ENCODE measurements around the gene PRKCQ. TPM values are rescaled to one million over a fixed set of nuclear protein-coding genes. Genes with fewer than 3 reads are reported as not detected.
A peak's percentile ranks its signal among the peaks of the same experiment; 100 is the strongest.
"Not testable (repeated sequence)": the region's sequence is repeated elsewhere in the genome, so short reads cannot be mapped to it uniquely, and the experiment has no call there.

PRKCQ gene
- total RNA-seq, 1 experiment from 2014 or later = 1.3 TPM

DNA sequence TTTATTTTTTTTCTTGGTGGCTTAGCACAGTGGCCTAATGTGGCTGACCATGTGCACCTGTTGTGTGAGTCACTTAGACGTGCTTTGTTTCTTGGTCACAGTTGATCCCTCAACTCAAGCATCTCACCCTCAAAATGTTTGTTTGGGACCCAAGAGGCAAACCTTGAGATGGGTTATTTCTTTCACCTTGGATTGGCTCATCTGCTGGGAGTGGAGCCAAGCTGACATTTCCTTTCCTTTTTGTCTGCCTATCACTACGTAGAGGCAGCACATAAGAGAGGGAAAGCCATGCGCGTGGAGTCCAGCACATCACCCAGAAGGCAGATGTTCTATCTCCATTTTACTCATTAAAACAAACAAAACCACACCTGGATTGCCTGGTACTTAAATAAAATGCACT is 6.4 kb upstream of the PRKCQ start:
- Histone ChIP-seq H3K27me3 (no peaks in the 10 kb centered on the region), H3K27ac (no peak overlapping the region), H3K36me3 (no peaks in the 10 kb centered on the region), H3K4me3 (no peak overlapping the region), H3K9me3 (replicated peaks) (no peaks in the 10 kb centered on the region), H3K4me1 (no peaks in the 10 kb centered on the region; the same call in 1 of the 2 replicates)
- DNase-seq = peak in 1 of 2 experiments; percentile 29

DNA sequence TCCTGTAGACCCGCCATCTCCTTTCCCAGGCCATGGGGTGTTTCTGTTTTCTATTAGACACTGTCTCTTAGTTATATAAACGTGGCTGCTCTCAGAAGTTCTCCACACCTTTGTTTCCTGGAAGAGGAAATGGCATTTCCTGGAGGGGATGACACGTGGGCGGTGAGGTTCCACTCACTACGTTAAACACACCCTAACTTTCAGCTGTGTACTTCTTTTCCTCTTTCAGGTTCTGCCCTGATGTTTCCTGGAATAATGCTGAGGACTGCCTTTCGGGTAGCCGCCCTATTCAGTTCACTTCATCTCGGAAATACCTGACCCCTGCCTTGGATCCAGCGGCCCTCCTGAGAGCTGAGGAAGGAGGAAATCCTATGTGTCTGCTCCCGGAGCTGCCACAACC is 3.4 kb upstream of the PRKCQ start:
- Histone ChIP-seq H3K9me3 (replicated peaks) (no peaks in the 10 kb centered on the region), H3K27me3 (no peaks in the 10 kb centered on the region), H3K4me3 (no peak overlapping the region), H3K27ac (no peak overlapping the region), H3K36me3 (no peaks in the 10 kb centered on the region), H3K4me1 (no peaks in the 10 kb centered on the region; the same call in 1 of the 2 replicates)
- DNase-seq = no peak

DNA sequence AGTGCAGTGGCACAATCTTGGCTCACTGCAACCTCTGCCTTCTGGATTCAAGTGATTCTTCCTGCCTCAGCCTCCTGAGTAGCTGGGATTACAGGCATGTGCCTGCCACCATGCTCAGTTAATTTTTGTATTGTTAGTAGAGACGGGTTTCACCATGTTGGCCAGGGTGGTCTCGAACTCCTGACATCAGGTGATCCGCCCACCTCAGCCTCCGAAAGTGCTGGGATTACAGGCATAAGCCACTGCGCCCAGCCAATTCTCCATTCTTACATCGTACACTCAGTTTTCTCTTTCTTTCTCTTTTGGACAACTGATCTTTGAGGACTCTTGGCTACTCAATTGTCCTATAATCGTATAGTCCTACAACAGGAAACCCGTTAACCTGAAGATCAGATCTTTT is 2.8 kb upstream of the PRKCQ start:
- not testable (repeated sequence) for H3K4me3 ChIP-seq; H3K9me3 ChIP-seq (replicated peaks); H3K27ac ChIP-seq; DNase-seq; H3K36me3 ChIP-seq; H3K4me1 ChIP-seq; H3K27me3 ChIP-seq

- no peaks in the 10 kb centered on the region for H3K9me3 ChIP-seq (replicated peaks)
- no peaks in the 10 kb centered on the region for H3K36me3 ChIP-seq
- H3K4me3 ChIP-seq = no peak overlapping the region
- DNase-seq = no peak
- H3K4me1 ChIP-seq = no peaks in the 10 kb centered on the region; the same call in 1 of the 2 replicates
- no peaks in the 10 kb centered on the region for H3K27me3 ChIP-seq
- no peak overlapping the region for H3K27ac ChIP-seq
Measured at GRCh38 chr10:6582298-6582697, 2.2 kb upstream of the PRKCQ start.

- Histone ChIP-seq H3K4me3 (no peak overlapping the region), H3K27me3 (no peaks in the 10 kb centered on the region), H3K27ac (no peak overlapping the region), H3K9me3 (replicated peaks) (no peaks in the 10 kb centered on the region), H3K36me3 (no peaks in the 10 kb centered on the region), H3K4me1 (no peaks in the 10 kb centered on the region; the same call in 1 of the 2 replicates)
- no peak for DNase-seq
Measured at GRCh38 chr10:6581778-6582228, 1.7 kb upstream of the PRKCQ start.

DNA sequence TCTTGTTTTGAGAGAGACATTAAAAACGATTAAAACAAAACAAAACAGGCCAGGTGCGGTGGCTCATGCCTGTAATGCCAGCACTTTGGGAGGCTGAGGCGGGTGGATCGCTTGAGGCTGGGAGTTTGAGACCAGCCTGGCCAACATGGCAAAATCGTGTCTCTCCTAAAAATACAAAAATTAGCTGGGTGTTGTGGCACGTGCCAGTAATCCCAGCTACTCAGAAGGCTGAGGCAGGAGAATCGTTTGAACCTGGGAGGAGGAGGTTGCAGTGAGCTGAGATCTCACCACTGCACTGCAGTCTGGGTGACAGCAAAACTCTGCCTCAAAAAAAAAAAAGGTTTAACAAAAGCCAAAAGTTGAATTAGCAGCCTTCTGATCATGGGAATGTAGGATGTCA is 1.1 kb upstream of the PRKCQ start:
- not testable (repeated sequence) for H3K27ac ChIP-seq; H3K9me3 ChIP-seq (replicated peaks); H3K4me1 ChIP-seq; DNase-seq; H3K27me3 ChIP-seq; H3K36me3 ChIP-seq
- peak overlapping the region; percentile 70 for H3K4me3 ChIP-seq

DNA sequence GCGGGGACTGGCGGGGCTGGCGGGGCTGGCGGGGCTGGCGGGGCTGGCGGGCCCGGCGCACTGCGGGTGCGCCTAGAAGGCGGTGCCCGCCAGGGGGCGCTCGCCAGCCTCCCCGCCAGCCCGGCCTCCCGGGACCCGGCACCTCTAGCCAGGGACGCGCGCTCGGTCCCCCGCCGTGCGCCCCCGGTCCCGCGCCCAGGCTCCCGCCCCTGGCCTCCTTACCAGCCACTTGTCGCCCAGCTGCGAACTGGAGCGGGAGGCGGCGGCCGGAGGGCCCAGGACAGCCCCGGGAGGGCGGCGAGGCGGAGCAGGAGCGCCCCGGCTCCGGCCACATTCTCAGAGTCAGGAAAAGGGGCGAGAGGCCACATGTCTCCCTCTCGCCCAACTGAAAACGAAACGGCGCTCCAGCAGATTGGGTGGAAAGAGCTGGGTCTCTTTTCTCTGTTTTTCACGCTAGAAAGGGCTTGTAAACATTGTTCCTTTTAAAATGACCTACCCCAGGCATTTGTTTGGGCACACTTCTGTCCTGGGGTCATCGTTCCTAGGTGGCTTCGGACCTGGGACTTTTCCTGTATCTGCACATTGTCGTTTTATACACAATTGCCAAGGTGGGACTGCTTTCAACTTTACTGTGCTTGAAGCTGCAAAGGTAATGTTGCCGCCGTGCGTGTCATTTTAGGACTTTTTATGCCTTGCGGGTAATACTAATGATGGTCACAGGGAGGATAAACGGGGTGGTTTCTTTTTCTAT is 378 bp upstream of the PRKCQ start:
- H3K4me1 ChIP-seq = no peaks in the 10 kb centered on the region
- H3K36me3 ChIP-seq = no peaks in the 10 kb centered on the region
- H3K9me3 ChIP-seq (replicated peaks) = no peaks in the 10 kb centered on the region
- peak overlapping the region; percentile 48 for H3K27ac ChIP-seq
- H3K4me3 ChIP-seq = peak overlapping the region; percentile 70
- DNase-seq = peak; percentile 60 to 72
- H3K27me3 ChIP-seq = no peaks in the 10 kb centered on the region

GRCh38 chr10:6579183-6579903 is 733 bp downstream of the PRKCQ start:
- Histone ChIP-seq H3K27ac (no peak overlapping the region), H3K4me3 (peak overlapping the region; percentile 70), H3K27me3 (no peaks in the 10 kb centered on the region), H3K36me3 (no peaks in the 10 kb centered on the region), H3K9me3 (replicated peaks) (no peaks in the 10 kb centered on the region), H3K4me1 (no peaks in the 10 kb centered on the region)
- DNase-seq = no peak

DNA sequence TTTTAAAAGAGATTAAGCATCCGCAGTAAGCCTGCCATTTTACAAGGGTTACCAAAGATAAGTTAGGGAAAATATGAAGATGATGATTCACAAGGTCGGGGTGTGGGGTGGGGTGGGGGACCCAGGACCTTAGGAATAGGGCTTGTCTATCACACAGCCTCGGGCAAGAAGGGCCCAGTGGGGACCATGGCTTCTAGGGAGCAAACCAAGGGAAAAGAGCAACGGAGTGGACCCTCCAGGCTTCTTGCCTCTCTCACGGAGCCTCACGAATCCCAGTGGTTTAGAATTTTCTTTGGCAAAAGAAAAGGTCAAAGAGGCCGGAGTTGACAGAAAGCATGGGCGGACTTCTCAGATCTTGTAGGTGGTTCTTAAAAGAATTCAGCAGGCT is 1.3 kb downstream of the PRKCQ start:
- no peaks in the 10 kb centered on the region for H3K27me3 ChIP-seq
- no peak overlapping the region for H3K27ac ChIP-seq
- H3K4me1 ChIP-seq = no peaks in the 10 kb centered on the region
- H3K36me3 ChIP-seq = no peaks in the 10 kb centered on the region
- no peak for DNase-seq
- no peaks in the 10 kb centered on the region for H3K9me3 ChIP-seq (replicated peaks)
- H3K4me3 ChIP-seq = no peak overlapping the region

GRCh38 chr10:6578251-6578771 is 1.8 kb downstream of the PRKCQ start:
- no peak for DNase-seq
- no peak overlapping the region for H3K4me3 ChIP-seq
- no peaks in the 10 kb centered on the region for H3K9me3 ChIP-seq (replicated peaks)
- H3K36me3 ChIP-seq = no peaks in the 10 kb centered on the region
- no peaks in the 10 kb centered on the region for H3K4me1 ChIP-seq
- no peak overlapping the region for H3K27ac ChIP-seq
- H3K27me3 ChIP-seq = no peaks in the 10 kb centered on the region

DNA sequence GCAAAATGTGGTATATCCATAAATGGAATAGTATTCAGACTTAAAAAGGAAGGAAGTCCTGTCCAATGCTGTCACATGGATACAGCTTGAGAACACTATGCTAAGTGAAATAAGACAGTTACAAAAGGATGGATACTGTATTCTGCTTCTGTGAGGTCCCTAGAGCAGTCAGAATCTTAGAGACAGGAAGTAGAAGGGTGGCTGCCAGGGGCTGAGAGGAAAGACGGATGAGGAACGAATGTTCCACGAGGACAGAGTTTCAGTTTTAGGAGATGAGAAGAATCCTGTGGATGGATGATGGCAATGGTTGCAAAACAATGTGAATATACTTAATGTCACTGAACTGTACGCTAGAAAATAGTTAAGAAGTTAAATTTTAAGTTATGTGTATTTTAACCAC is 3.8 kb downstream of the PRKCQ start:
- no peaks in the 10 kb centered on the region for H3K36me3 ChIP-seq
- no peak overlapping the region for H3K27ac ChIP-seq
- no peak overlapping the region for H3K4me3 ChIP-seq
- no peaks in the 10 kb centered on the region for H3K4me1 ChIP-seq
- no peaks in the 10 kb centered on the region for H3K9me3 ChIP-seq (replicated peaks)
- no peak for DNase-seq
- no peaks in the 10 kb centered on the region for H3K27me3 ChIP-seq

- Histone ChIP-seq H3K27ac (no peak overlapping the region), H3K27me3 (no peaks in the 10 kb centered on the region), H3K4me1 (no peaks in the 10 kb centered on the region), H3K4me3 (no peak overlapping the region), H3K9me3 (replicated peaks) (no peaks in the 10 kb centered on the region), H3K36me3 (no peaks in the 10 kb centered on the region)
- no peak for DNase-seq
Measured at GRCh38 chr10:6574664-6575176, 5.4 kb downstream of the PRKCQ start.

DNA sequence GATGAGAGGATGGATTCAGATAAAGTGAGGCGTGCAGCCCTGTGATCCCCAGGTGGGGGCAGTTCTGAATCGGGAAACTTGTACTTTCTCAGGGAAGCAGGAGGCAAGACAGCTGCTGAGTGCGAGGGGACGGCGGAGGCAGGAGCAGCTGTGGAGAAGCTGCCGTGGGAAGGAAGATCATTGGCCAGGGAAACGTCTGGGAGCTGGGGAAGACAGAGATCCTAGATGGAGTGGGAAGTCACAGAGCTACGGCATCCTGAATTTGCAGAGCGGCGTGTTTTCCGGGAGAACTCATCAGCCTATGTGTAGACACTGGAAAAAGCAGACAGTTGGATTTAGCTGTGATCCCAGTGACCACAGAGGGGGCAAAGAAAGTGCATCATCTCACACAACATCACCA is 9.2 kb downstream of the PRKCQ start:
- H3K4me3 ChIP-seq = no peak overlapping the region
- no peaks in the 10 kb centered on the region for H3K9me3 ChIP-seq (replicated peaks)
- no peaks in the 10 kb centered on the region for H3K36me3 ChIP-seq
- H3K4me1 ChIP-seq = no peaks in the 10 kb centered on the region
- H3K27me3 ChIP-seq = no peaks in the 10 kb centered on the region
- H3K27ac ChIP-seq = no peak overlapping the region
- DNase-seq = no peak

DNA sequence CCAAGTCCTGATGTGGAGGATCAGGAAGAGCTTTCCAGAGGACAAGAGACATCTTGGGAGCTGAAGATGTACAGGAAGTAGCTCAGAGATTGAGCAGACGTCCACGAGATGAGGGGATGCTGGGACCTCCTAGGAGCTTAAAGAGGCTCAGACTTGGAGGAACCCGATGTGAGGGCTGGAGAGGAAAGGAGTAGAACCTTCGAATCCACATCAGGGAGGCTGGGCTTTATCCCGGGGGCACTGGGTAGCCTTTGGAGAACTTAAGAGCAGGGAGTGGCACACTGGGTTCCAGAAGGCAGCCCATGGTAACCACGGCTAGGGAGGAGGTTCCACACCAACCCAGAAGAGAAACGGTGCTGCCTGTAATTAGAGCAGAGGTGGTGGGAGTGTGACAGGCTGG is 10.8 kb downstream of the PRKCQ start:
- Histone ChIP-seq H3K9me3 (replicated peaks) (no peaks in the 10 kb centered on the region), H3K4me3 (no peak overlapping the region), H3K27ac (no peak overlapping the region), H3K36me3 (no peaks in the 10 kb centered on the region), H3K4me1 (no peaks in the 10 kb centered on the region), H3K27me3 (no peaks in the 10 kb centered on the region)
- DNase-seq = no peak

DNA sequence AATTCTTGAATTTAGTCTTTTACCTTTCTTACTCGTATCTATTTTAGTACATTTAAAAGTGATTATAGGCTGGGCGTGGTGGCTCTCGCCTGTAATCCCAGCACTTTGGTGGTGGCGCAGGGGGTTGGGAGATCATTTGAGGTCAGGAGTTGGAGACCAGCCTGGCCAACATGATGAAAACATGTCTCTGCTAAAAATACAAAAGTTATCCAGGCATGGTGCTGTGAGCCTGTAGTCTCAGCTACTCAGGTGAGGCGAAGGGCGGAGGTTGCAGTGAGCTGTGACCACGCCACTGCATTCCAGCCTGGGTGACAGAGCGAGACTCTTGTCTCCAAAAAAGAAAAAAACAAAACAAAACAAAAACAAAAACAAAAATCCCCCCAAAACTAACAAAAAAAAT is 12.2 kb downstream of the PRKCQ start:
- DNase-seq = no peak
- Histone ChIP-seq H3K27me3 (no peaks in the 10 kb centered on the region), H3K9me3 (replicated peaks) (no peaks in the 10 kb centered on the region), H3K4me1 (no peaks in the 10 kb centered on the region), H3K27ac (no peak overlapping the region), H3K4me3 (no peak overlapping the region), H3K36me3 (no peaks in the 10 kb centered on the region)
